HepG2 (cell line): ENCODE results near the gene PTPN2. TPM values are rescaled to one million over a fixed set of nuclear protein-coding genes. Genes with fewer than 3 reads are reported as not detected.

Source experiments
- CCDC6 ChIP-seq: sonication (generic); formaldehyde crosslinking; IDR thresholded peaks from 2 replicates; pipeline ENCODE4 v1.8.1; 2022; ENCODE audit warnings: mild to moderate bottlenecking, missing genetic modification reagents, moderate library complexity
- CREM ChIP-seq, 2 experiments: sonication (generic) in 1 of 2; formaldehyde crosslinking in 1 of 2; IDR thresholded peaks; 2 replicates each; pipeline versions ENCODE4 v1.4.0 to v1.6.1; 2016 to 2020; ENCODE audit warnings: antibody characterized with exemption in 1 of 2, mild to moderate bottlenecking in 1 of 2, missing genetic modification reagents in 1 of 2
- CTCF ChIP-seq: sonication (generic); formaldehyde crosslinking; IDR thresholded peaks from 2 replicates; pipeline ENCODE4 v1.5.0; 2020; ENCODE audit warnings: mild to moderate bottlenecking, missing genetic modification reagents, moderate library complexity
- DDIT3 ChIP-seq: sonication (generic); formaldehyde crosslinking; IDR thresholded peaks from 2 replicates; pipeline ENCODE4 v1.4.0; 2020; ENCODE audit warnings: mild to moderate bottlenecking, missing genetic modification reagents
- EHMT2 ChIP-seq: fragments of 200-600 bp; sonication (generic); IDR thresholded peaks from 2 replicates; pipeline ENCODE4 v1.7.0; 2017; ENCODE audit warnings: antibody characterized with exemption, low read depth, low read length, borderline replicate concordance
- GRHL1 ChIP-seq: sonication (generic); formaldehyde crosslinking; conservative IDR thresholded peaks from 2 replicates; pipeline ENCODE4 v1.8.0; 2022; ENCODE audit warnings: missing genetic modification reagents
- HIC2 ChIP-seq: sonication (generic); formaldehyde crosslinking; IDR thresholded peaks from 2 replicates; pipeline ENCODE4 v1.9.0; 2022; ENCODE audit warnings: low read depth, missing genetic modification reagents
- KAT7 ChIP-seq: IDR thresholded peaks from 2 replicates; pipeline ENCODE4 v1.6.1; 2018; ENCODE audit warnings: borderline replicate concordance, missing compliant biosample characterization
- MBD4 ChIP-seq: IDR thresholded peaks from 2 replicates; pipeline ENCODE4 v1.6.1; 2012; ENCODE audit warnings: low read length, inconsistent platforms, borderline replicate concordance
- MEF2D ChIP-seq: sonication (generic); formaldehyde crosslinking; IDR thresholded peaks from 2 replicates; pipeline ENCODE4 v1.5.1; 2020; ENCODE audit warnings: mild to moderate bottlenecking, missing genetic modification reagents
- MTA3 ChIP-seq: sonication (generic); formaldehyde crosslinking; IDR thresholded peaks from 2 replicates; pipeline ENCODE4 v1.4.0; 2020; ENCODE audit warnings: missing genetic modification reagents
- MTF2 ChIP-seq: sonication (generic); formaldehyde crosslinking; IDR thresholded peaks from 2 replicates; pipeline ENCODE4 v1.5.0; 2020; ENCODE audit warnings: missing genetic modification reagents, borderline replicate concordance
- NCOA1 ChIP-seq: sonication (generic); formaldehyde crosslinking; IDR thresholded peaks from 2 replicates; pipeline ENCODE4 v1.9.0; 2021; ENCODE audit warnings: missing genetic modification reagents
- SALL1 ChIP-seq: sonication (generic); formaldehyde crosslinking; IDR thresholded peaks from 2 replicates; pipeline ENCODE4 v1.8.0; 2022; ENCODE audit warnings: mild to moderate bottlenecking, missing genetic modification reagents
- TEF ChIP-seq: sonication (generic); formaldehyde crosslinking; IDR thresholded peaks from 2 replicates; pipeline ENCODE4 v1.5.0; 2020; ENCODE audit warnings: missing genetic modification reagents
- THAP11 ChIP-seq: IDR thresholded peaks from 2 replicates; pipeline ENCODE4 v1.6.1; 2016; ENCODE audit warnings: missing biosample characterization, missing genetic modification reagents
- U2AF2 ChIP-seq: fragments of 200-400 bp; formaldehyde crosslinking; IDR thresholded peaks from 2 replicates; pipeline ENCODE4 v1.6.1; 2017; ENCODE audit warnings: low read depth, mild to moderate bottlenecking, low read length
- ZFP1 ChIP-seq: IDR thresholded peaks from 2 replicates; pipeline ENCODE4 v1.6.1; 2016
- ZFP82 ChIP-seq: sonication (generic); formaldehyde crosslinking; IDR thresholded peaks from 2 replicates; pipeline ENCODE4 v1.5.1; 2020; ENCODE audit warnings: mild to moderate bottlenecking, missing genetic modification reagents, borderline replicate concordance
- ZNF143 ChIP-seq: sonication (generic); formaldehyde crosslinking; IDR thresholded peaks from 2 replicates; pipeline ENCODE4 v1.4.0; 2020; ENCODE audit warnings: missing genetic modification reagents
- ZNF230 ChIP-seq: sonication (generic); formaldehyde crosslinking; IDR thresholded peaks from 2 replicates; pipeline ENCODE4 v1.4.0; 2020; ENCODE audit warnings: mild to moderate bottlenecking, missing genetic modification reagents
- ZNF431 ChIP-seq: sonication (generic); formaldehyde crosslinking; IDR thresholded peaks from 2 replicates; pipeline ENCODE4 v1.9.0; 2022; ENCODE audit warnings: missing genetic modification reagents, low read depth, mild to moderate bottlenecking, borderline replicate concordance
- ZNF530 ChIP-seq: sonication (generic); formaldehyde crosslinking; IDR thresholded peaks from 2 replicates; pipeline ENCODE4 v1.5.0; 2020; ENCODE audit warnings: low read depth, mild to moderate bottlenecking, missing genetic modification reagents
- ZNF629 ChIP-seq: sonication (generic); formaldehyde crosslinking; conservative IDR thresholded peaks from 2 replicates; pipeline ENCODE4 v1.5.0; 2020; ENCODE audit warnings: missing genetic modification reagents
- ZNF703 ChIP-seq: sonication (generic); formaldehyde crosslinking; IDR thresholded peaks from 2 replicates; pipeline ENCODE4 v1.5.1; 2020; ENCODE audit warnings: missing genetic modification reagents, mild to moderate bottlenecking, moderate library complexity, borderline replicate concordance
- ZNF839 ChIP-seq: sonication (generic); formaldehyde crosslinking; IDR thresholded peaks from 2 replicates; pipeline ENCODE4 v1.4.0; 2020; ENCODE audit warnings: missing genetic modification reagents, mild to moderate bottlenecking, borderline replicate concordance
- polyA plus RNA-seq, 8 experiments: library from polyadenylated mRNA; depleted of rRNA in 3 of 8; stranded (reverse) in 7 of 8; unstranded in 1 of 8; fragments of >200 nt; fragmentation: Illumina TruSeq in 4 of 8; extraction: Trizol in 4 of 8; gene quantifications; 2 replicates each; pipeline versions ENCODE4 v1.2.1 to v1.2.3, GENCODE V29; 2011 to 2016; ENCODE audit warnings: low read depth in 4 of 8, missing spikeins in 1 of 8, mixed read lengths in 1 of 8; ENCODE audit not compliant: insufficient read depth in 1 of 8
- total RNA-seq, 5 experiments: library from RNA; depleted of rRNA; stranded (reverse); fragments of >200 nt; fragmentation: Illumina TruSeq; extraction: Trizol; gene quantifications; 2 replicates each; pipeline ENCODE4 v1.2.3, GENCODE V29; 2016; ENCODE audit warnings: low read depth in 1 of 5

The PTPN2 gene
- total and polyA plus RNA-seq, 2 of the 13 experiments (the other 11 are each of a cell fraction or from before 2014, with no cell fraction given), result 24.9 to 41.5 TPM

GRCh38 chr18:12766986-12767433, 117.0 kb downstream of the PTPN2 start (continued):
- no peak for TF ChIP-seq ZFP82 (CRISPR knock-in tag)
- no peak for TF ChIP-seq EHMT2
- peak; percentile 61; the same call in 1 of the 2 replicates for TF ChIP-seq HIC2 (CRISPR knock-in tag)
- peak; percentile 81 for TF ChIP-seq SALL1 (CRISPR knock-in tag)
- no peak for TF ChIP-seq ZNF530 (CRISPR knock-in tag)
- 0 out of 2 replicates have a peak, but pooled peaks have one; percentile 26 for TF ChIP-seq ZNF431 (CRISPR knock-in tag)
- TF ChIP-seq CTCF (CRISPR knock-in tag), result peak; percentile 96
- TF ChIP-seq DDIT3 (CRISPR knock-in tag), result no peak
- 0 out of 2 replicates have a peak, but pooled peaks have one; percentile 29 for TF ChIP-seq ZNF839 (CRISPR knock-in tag)
- TF ChIP-seq TEF (CRISPR knock-in tag), result no peak
- no peak for TF ChIP-seq ZNF703
- no peak for TF ChIP-seq ZNF230 (CRISPR knock-in tag)
- no peak; the same call in 1 of the 2 replicates for TF ChIP-seq KAT7 (CRISPR knock-in tag)
- no peak for TF ChIP-seq CREM (IDR thresholded peaks at IDR 0.05)
- TF ChIP-seq CREM (CRISPR knock-in tag; IDR thresholded peaks at IDR 0.05), result no peak
- TF ChIP-seq MTA3, result no peak
- TF ChIP-seq CCDC6, result no peak
- no peak for TF ChIP-seq MTF2 (CRISPR knock-in tag)
- no peak for TF ChIP-seq ZNF629 (CRISPR knock-in tag)
- TF ChIP-seq THAP11 (CRISPR knock-in tag), result no peak
- TF ChIP-seq MEF2D, result no peak
- TF ChIP-seq U2AF2, result no peak
- no peak for TF ChIP-seq MBD4
- TF ChIP-seq ZNF143 (CRISPR knock-in tag), result peak; percentile 70
- no peak for TF ChIP-seq GRHL1 (CRISPR knock-in tag)
- TF ChIP-seq NCOA1 (CRISPR knock-in tag), result no peak
- TF ChIP-seq ZFP1 (CRISPR knock-in tag), result no peak
